CD14-positive monocyte (primary cell): Measurements from ENCODE around the gene TMEM218. TPM values are rescaled to one million over a fixed set of nuclear protein-coding genes. Genes with fewer than 3 reads are reported as not detected.

ENCODE experiments used
- DNase-seq, 3 donors: peaks; one replicate each; pipeline ENCODE4 v3.0.0-alpha.2; 2011 to 2022
- H2AFZ ChIP-seq: 2 replicates; pipeline ENCODE4 v1.6.0; 2012; ENCODE audit warnings: mild to moderate bottlenecking, low read depth, low read length, inconsistent platforms; ENCODE audit not compliant: insufficient read depth, poor library complexity, severe bottlenecking
- H3K27ac ChIP-seq, 2 donors: 1 replicate in 1 of 2; 2 replicates in 1 of 2; pipeline ENCODE4 v1.5.1; 2012 to 2013; ENCODE audit warnings: low read length in 2 of 2, control low read depth in 1 of 2, inconsistent platforms in 1 of 2, low read depth in 1 of 2, mild to moderate bottlenecking in 1 of 2
- H3K27me3 ChIP-seq, 2 donors: one replicate each; pipeline versions ENCODE4 v1.6.0 to v1.6.1; 2011 to 2013; ENCODE audit warnings: low read length in 2 of 2; ENCODE audit not compliant: control insufficient read depth in 2 of 2, insufficient read depth in 2 of 2
- H3K36me3 ChIP-seq, 2 donors: replicated peaks in 1 of 2; 1 replicate in 1 of 2; 2 replicates in 1 of 2; pipeline versions ENCODE4 v1.5.1 to v1.6.1; 2012 to 2013; ENCODE audit warnings: low read length in 2 of 2, control low read depth in 1 of 2, inconsistent platforms in 1 of 2, mild to moderate bottlenecking in 1 of 2; ENCODE audit not compliant: insufficient read depth in 2 of 2, control insufficient read depth in 1 of 2
- H3K4me1 ChIP-seq, 2 donors: 1 replicate in 1 of 2; 2 replicates in 1 of 2; pipeline versions ENCODE4 v1.5.1 to v1.6.1; 2012 to 2013; ENCODE audit warnings: low read length in 2 of 2, control low read depth in 1 of 2, inconsistent platforms in 1 of 2, mild to moderate bottlenecking in 1 of 2, moderate library complexity in 1 of 2; ENCODE audit not compliant: insufficient read depth in 2 of 2, control insufficient read depth in 1 of 2
- H3K4me2 ChIP-seq: replicated peaks from 2 replicates; pipeline ENCODE3; 2012; ENCODE audit warnings: low read length, moderate library complexity, mild to moderate bottlenecking; ENCODE audit not compliant: poor library complexity, severe bottlenecking; ENCODE audit errors: extremely low read depth
- H3K4me3 ChIP-seq, 3 experiments: fragments of 200-600 bp in 1 of 3; sonication (generic) in 1 of 3; replicated peaks in 1 of 3; 1 replicate in 2 of 3; 2 replicates in 1 of 3; pipeline ENCODE4 v1.5.1; 2011 to 2013; ENCODE audit warnings: low read length in 3 of 3, mild to moderate bottlenecking in 3 of 3, control low read depth in 2 of 3, low read depth in 2 of 3, inconsistent platforms in 1 of 3, moderate library complexity in 1 of 3
- H3K79me2 ChIP-seq: 2 replicates; pipeline ENCODE4 v1.6.0; 2012; ENCODE audit warnings: mild to moderate bottlenecking, control low read depth, inconsistent platforms, low read length, moderate library complexity; ENCODE audit not compliant: insufficient read depth
- H3K9ac ChIP-seq: 2 replicates; pipeline ENCODE4 v1.6.0; 2017; ENCODE audit warnings: low read length, mild to moderate bottlenecking; ENCODE audit not compliant: insufficient read depth, poor library complexity, severe bottlenecking
- H3K9me3 ChIP-seq, 2 donors: replicated peaks in 1 of 2; 1 replicate in 1 of 2; 2 replicates in 1 of 2; pipeline versions ENCODE4 v1.5.1 to v1.6.1; 2012 to 2013; ENCODE audit warnings: low read length in 2 of 2, control low read depth in 1 of 2; ENCODE audit not compliant: control insufficient read depth in 1 of 2, insufficient read depth in 1 of 2
- H4K20me1 ChIP-seq: 2 replicates; pipeline ENCODE4 v1.6.0; 2012; ENCODE audit warnings: mild to moderate bottlenecking, low read length, control low read depth, moderate library complexity; ENCODE audit not compliant: insufficient read depth
- H3K27ac Mint-ChIP-seq, 7 donors: one replicate each; pipeline ENCODE4 v1.8.0; 2020; ENCODE audit warnings: mild to moderate bottlenecking in 7 of 7, mixed read lengths in 7 of 7, moderate library complexity in 6 of 7, inconsistent platforms in 2 of 7
- H3K27me3 Mint-ChIP-seq, 3 donors: one replicate each; pipeline ENCODE4 v1.8.0; 2021 to 2022; ENCODE audit warnings: low read depth in 3 of 3, mild to moderate bottlenecking in 3 of 3, mixed read lengths in 3 of 3, moderate library complexity in 3 of 3, inconsistent platforms in 1 of 3
- H3K36me3 Mint-ChIP-seq, 2 donors: one replicate each; pipeline ENCODE4 v1.8.0; 2020; ENCODE audit warnings: mixed read lengths in 2 of 2, inconsistent platforms in 1 of 2, mild to moderate bottlenecking in 1 of 2
- H3K4me1 Mint-ChIP-seq: one replicate; pipeline ENCODE4 v1.8.0; 2020; ENCODE audit warnings: mild to moderate bottlenecking, mixed read lengths
- H3K4me3 Mint-ChIP-seq, 2 donors: one replicate each; pipeline ENCODE4 v1.8.0; 2020; ENCODE audit warnings: mild to moderate bottlenecking in 2 of 2, mixed read lengths in 2 of 2, moderate library complexity in 1 of 2
- H3K9me3 Mint-ChIP-seq, 7 donors: one replicate each; pipeline ENCODE4 v1.8.0; 2020 to 2022; ENCODE audit warnings: mixed read lengths in 7 of 7, mild to moderate bottlenecking in 6 of 7, moderate library complexity in 6 of 7, inconsistent platforms in 2 of 7
- CTCF ChIP-seq: fragments of 200-600 bp; IDR thresholded peaks from one replicate; pipeline ENCODE4 v1.8.0; 2022; ENCODE audit warnings: antibody characterized with exemption, mild to moderate bottlenecking
- WGBS: methylation state at CpG from one replicate; pipeline ENCODE4 v1.1.5; 2013; ENCODE audit warnings: missing lambda C conversion rate; ENCODE audit not compliant: insufficient coverage; 5-methylcytosine and 5-hydroxymethylcytosine counted together
- intact Hi-C, 2 donors: fragments of 100-400 bp; cut with micrococcal nuclease; formaldehyde crosslinking; loops; one replicate each; pipeline versions ENCODE4 v1.15.0 to v1.15.1; 2023
- polyA plus RNA-seq, 3 donors: library from polyadenylated mRNA; depleted of rRNA in 1 of 3; unstranded in 2 of 3; stranded (reverse) in 1 of 3; fragments of 300-500 nt in 2 of 3; fragments of >200 nt in 1 of 3; fragmentation: Illumina TruSeq in 2 of 3; gene quantifications; 1 replicate in 2 of 3; 2 replicates in 1 of 3; pipeline ENCODE4 v1.2.3, GENCODE V29; 2012 to 2021

TMEM218 gene
- polyA plus RNA-seq, 3 donors = 40.3 to 57.7 (median 55.7) TPM

- Histone ChIP-seq H3K4me2 (no peak overlapping the region), H3K9ac (no peak overlapping the region), H4K20me1 (no peaks in the 10 kb centered on the region), H3K27ac (no peak overlapping the region), H3K4me3 (no peak overlapping the region), H2AFZ (peak overlapping the region; percentile 21), H3K9me3 (no peaks in the 10 kb centered on the region), H3K79me2 (peaks cover 11% of the 10 kb centered on the region), H3K36me3 (no peaks in the 10 kb centered on the region), H3K4me1 (peaks cover 17 to 19% of the 10 kb centered on the region in 2 donors), H3K27me3 (peaks cover 0 to 3% of the 10 kb centered on the region in 2 donors)
- peak in 1 of 3 donors; percentile 34 for DNase-seq
- TF ChIP-seq CTCF = peak; percentile 20
- Mint-ChIP-seq H3K4me1 (peaks cover 17% of the 10 kb centered on the region), H3K4me3 (peak overlapping the region; percentile 21 to 79), H3K9me3 (peaks cover 0 to 3% (median 0%) of the 10 kb centered on the region in 7 donors), H3K27ac (no peak overlapping the region), H3K27me3 (peaks cover 8 to 13% (median 11%) of the 10 kb centered on the region in 3 donors), H3K36me3 (peaks cover 2 to 6% of the 10 kb centered on the region in 2 donors)
- WGBS = 88% methylated on average over 6 of the region's 8 CpGs
- intact Hi-C loops = loop anchor here (5.0 kb wide), 2 partner anchors 42 to 52 kb away; partner anchors contain the start of gene SLC37A2 (in 1 of the 2)
These were observed 3.1 kb upstream of the TMEM218 start for GRCh38 chr11:125114518-125114917.

- no peak for DNase-seq
- Mint-ChIP-seq H3K27me3 (peaks cover 1 to 7% (median 3%) of the 10 kb centered on the region in 3 donors), H3K27ac (peak overlapping the region; percentile 80 to 96 (median 89)), H3K4me1 (peaks cover 17% of the 10 kb centered on the region), H3K9me3 (peaks cover 0 to 3% (median 0%) of the 10 kb centered on the region in 7 donors), H3K36me3 (peaks cover 5 to 6% of the 10 kb centered on the region in 2 donors), H3K4me3 (peak overlapping the region; percentile 1 to 71)
- Histone ChIP-seq H3K4me1 (peaks cover 17 to 19% of the 10 kb centered on the region in 2 donors), H3K9ac (peak overlapping the region; percentile 35), H3K27me3 (no peaks in the 10 kb centered on the region), H4K20me1 (no peaks in the 10 kb centered on the region), H3K4me3 (peak overlapping the region; percentile 3 to 86 (median 3)), H3K4me2 (peak overlapping the region; percentile 57), H3K79me2 (peaks cover 12% of the 10 kb centered on the region), H3K27ac (peak overlapping the region; percentile 86 to 88), H3K36me3 (no peaks in the 10 kb centered on the region), H3K9me3 (no peaks in the 10 kb centered on the region), H2AFZ (peak overlapping the region; percentile 84)
- TF ChIP-seq CTCF = no peak
- WGBS = 94% methylated on average over 9 of the region's 9 CpGs
- intact Hi-C loops = loop anchor here (5.0 kb wide), 2 partner anchors 40 to 50 kb away; partner anchors contain the start of gene SLC37A2 (in 1 of the 2)
These were observed 780 bp upstream of the TMEM218 start for GRCh38 chr11:125112208-125112604.
